Skeletal muscle satellite cell (primary cell): ENCODE measurements around the gene PSMD3.

Experiments
- H3K27me3 ChIP-seq: 2 replicates; pipeline ENCODE4 v1.7.0; 2013; ENCODE audit warnings: low read length; ENCODE audit not compliant: control insufficient read depth, insufficient read depth
- H3K36me3 ChIP-seq: 2 replicates; pipeline ENCODE4 v1.7.0; 2013; ENCODE audit warnings: mild to moderate bottlenecking, control low read depth, low read length; ENCODE audit not compliant: insufficient read depth
- H3K4me1 ChIP-seq: 2 replicates; pipeline ENCODE4 v1.7.0; 2013; ENCODE audit warnings: low read length; ENCODE audit not compliant: control insufficient read depth, insufficient read depth
- H3K4me2 ChIP-seq: 2 replicates; pipeline ENCODE4 v1.7.0; 2013; ENCODE audit warnings: mild to moderate bottlenecking, low read length
- H3K4me3 ChIP-seq: 2 replicates; pipeline ENCODE4 v1.7.0; 2013; ENCODE audit warnings: low read length
- H3K9ac ChIP-seq: 2 replicates; pipeline ENCODE4 v1.7.0; 2013; ENCODE audit warnings: mild to moderate bottlenecking, low read depth, low read length, moderate library complexity
- H3K9me3 ChIP-seq: replicated peaks from 2 replicates; pipeline ENCODE4 v1.7.0; 2013; ENCODE audit warnings: mild to moderate bottlenecking, control low read depth, low read length

The PSMD3 gene

GRCh38 chr17:39979016-39979670, 1.5 kb upstream of the PSMD3 start:
- Histone ChIP-seq H3K4me3 (peak overlapping the region; percentile 77), H3K9ac (no peak overlapping the region)

GRCh38 chr17:39979893-39980350, 685 bp upstream of the PSMD3 start:
- Histone ChIP-seq H3K36me3 (peaks cover 8% of the 10 kb centered on the region), H3K9ac (peak overlapping the region; percentile 74), H3K9me3 (no peaks in the 10 kb centered on the region), H3K4me1 (peaks cover 24% of the 10 kb centered on the region), H3K27me3 (peaks cover 3% of the 10 kb centered on the region), H3K4me2 (peak overlapping the region; percentile 92), H3K4me3 (peak overlapping the region; percentile 77)

More at GRCh38 chr17:39979016-39979670, 1.5 kb upstream of the PSMD3 start:
- peak overlapping the region; percentile 92 for H3K4me2 ChIP-seq
- peaks cover 4% of the 10 kb centered on the region for H3K27me3 ChIP-seq
- peaks cover under 1% of the 10 kb centered on the region for H3K36me3 ChIP-seq
- H3K9me3 ChIP-seq: no peaks in the 10 kb centered on the region
- peaks cover 24% of the 10 kb centered on the region for H3K4me1 ChIP-seq

GRCh38 chr17:39981207-39981741, 667 bp downstream of the PSMD3 start:
- H3K4me1 ChIP-seq: peaks cover 24% of the 10 kb centered on the region

GRCh38 chr17:39981766-39982375, 1.3 kb downstream of the PSMD3 start:
- H3K36me3 ChIP-seq: peaks cover 27% of the 10 kb centered on the region
- peaks cover 24% of the 10 kb centered on the region for H3K4me1 ChIP-seq
- H3K27me3 ChIP-seq: no peaks in the 10 kb centered on the region
- peak overlapping the region; percentile 97 for H3K4me3 ChIP-seq
- no peaks in the 10 kb centered on the region for H3K9me3 ChIP-seq
- peak overlapping the region; percentile 98 for H3K4me2 ChIP-seq
- peak overlapping the region; percentile 99 for H3K9ac ChIP-seq

More at GRCh38 chr17:39981207-39981741, 667 bp downstream of the PSMD3 start:
- peak overlapping the region; percentile 99 for H3K9ac ChIP-seq
- no peaks in the 10 kb centered on the region for H3K27me3 ChIP-seq
- H3K4me2 ChIP-seq: peak overlapping the region; percentile 98
- peaks cover 21% of the 10 kb centered on the region for H3K36me3 ChIP-seq
- H3K4me3 ChIP-seq: peak overlapping the region; percentile 97
- H3K9me3 ChIP-seq: no peaks in the 10 kb centered on the region

GRCh38 chr17:39988206-39988810, 7.7 kb downstream of the PSMD3 start:
- no peak overlapping the region for H3K4me3 ChIP-seq
- H3K4me1 ChIP-seq: no peaks in the 10 kb centered on the region
- H3K9me3 ChIP-seq: no peaks in the 10 kb centered on the region
- H3K9ac ChIP-seq: no peak overlapping the region
- no peaks in the 10 kb centered on the region for H3K27me3 ChIP-seq
- H3K4me2 ChIP-seq: no peak overlapping the region
- H3K36me3 ChIP-seq: peaks cover 91% of the 10 kb centered on the region

- H3K27me3 ChIP-seq: no peaks in the 10 kb centered on the region
- no peak overlapping the region for H3K4me2 ChIP-seq
- peaks cover 86% of the 10 kb centered on the region for H3K36me3 ChIP-seq
- no peak overlapping the region for H3K9ac ChIP-seq
- H3K4me3 ChIP-seq: no peak overlapping the region
- no peaks in the 10 kb centered on the region for H3K4me1 ChIP-seq
- no peaks in the 10 kb centered on the region for H3K9me3 ChIP-seq
Measured at GRCh38 chr17:39994448-39994847, 13.8 kb downstream of the PSMD3 start.

GRCh38 chr17:39995438-39995837, 14.8 kb downstream of the PSMD3 start:
- H3K4me2 ChIP-seq: no peak overlapping the region
- H3K9ac ChIP-seq: no peak overlapping the region
- no peak overlapping the region for H3K4me3 ChIP-seq
- no peaks in the 10 kb centered on the region for H3K27me3 ChIP-seq
- peaks cover 76% of the 10 kb centered on the region for H3K36me3 ChIP-seq
- H3K4me1 ChIP-seq: no peaks in the 10 kb centered on the region
- no peaks in the 10 kb centered on the region for H3K9me3 ChIP-seq

- no peaks in the 10 kb centered on the region for H3K4me1 ChIP-seq
- no peaks in the 10 kb centered on the region for H3K27me3 ChIP-seq
- H3K4me2 ChIP-seq: no peak overlapping the region
- no peak overlapping the region for H3K9ac ChIP-seq
- no peaks in the 10 kb centered on the region for H3K9me3 ChIP-seq
- H3K4me3 ChIP-seq: no peak overlapping the region
- peaks cover 69% of the 10 kb centered on the region for H3K36me3 ChIP-seq
Measured at GRCh38 chr17:39996162-39996561, 15.6 kb downstream of the PSMD3 start.

GRCh38 chr17:39996800-39997199, 16.2 kb downstream of the PSMD3 start:
- no peaks in the 10 kb centered on the region for H3K9me3 ChIP-seq
- H3K4me2 ChIP-seq: no peak overlapping the region
- H3K9ac ChIP-seq: no peak overlapping the region
- H3K4me1 ChIP-seq: no peaks in the 10 kb centered on the region
- H3K27me3 ChIP-seq: no peaks in the 10 kb centered on the region
- H3K36me3 ChIP-seq: peaks cover 62% of the 10 kb centered on the region
- no peak overlapping the region for H3K4me3 ChIP-seq

- Histone ChIP-seq H3K4me1 (no peaks in the 10 kb centered on the region), H3K36me3 (peaks cover 55% of the 10 kb centered on the region), H3K27me3 (no peaks in the 10 kb centered on the region), H3K4me2 (no peak overlapping the region), H3K9me3 (no peaks in the 10 kb centered on the region), H3K9ac (no peak overlapping the region), H3K4me3 (no peak overlapping the region)
Measured at GRCh38 chr17:39997543-39997942, 16.9 kb downstream of the PSMD3 start.

GRCh38 chr17:39999067-39999466, 18.5 kb downstream of the PSMD3 start:
- Histone ChIP-seq H3K9ac (no peak overlapping the region), H3K4me3 (no peak overlapping the region), H3K4me2 (no peak overlapping the region), H3K27me3 (no peaks in the 10 kb centered on the region), H3K9me3 (no peaks in the 10 kb centered on the region), H3K4me1 (no peaks in the 10 kb centered on the region), H3K36me3 (peaks cover 40% of the 10 kb centered on the region)
